ENCODE results near the gene HCRT. TPM values are rescaled to one million over a fixed set of nuclear protein-coding genes. Genes with fewer than 3 reads are reported as not detected.
"Not testable (repeated sequence)": the region's sequence is repeated elsewhere in the genome, so short reads cannot be mapped to it uniquely, and the experiment has no call there.

HCRT gene
- total RNA-seq, 1 experiment from 2014 or later = not detected

GRCh38 chr17:42187833-42188232, 2.6 kb upstream of the HCRT start:
- no TSS peak for BruUV-seq (replicated peaks)
- Histone ChIP-seq H3K4me3 (ENCODE audit: low read length) (no peak overlapping the region), H3K4me2 (ENCODE audit: low read length) (no peak overlapping the region), H3K9ac (ENCODE audit: low read length) (no peak overlapping the region), H3K36me3 (ENCODE audit: low read depth, low read length) (no peaks in the 10 kb centered on the region), H3K27ac (ENCODE audit: low read length) (no peak overlapping the region), H4K20me1 (ENCODE audit: low read length) (no peaks in the 10 kb centered on the region), H3K79me2 (ENCODE audit: low read length) (no peaks in the 10 kb centered on the region), H3K4me1 (ENCODE audit: insufficient read depth, low read length) (no peaks in the 10 kb centered on the region), H3F3A (ENCODE audit: low read length, unreplicated experiment) (no peaks in the 10 kb centered on the region), H2AFZ (ENCODE audit: low read length) (no peak overlapping the region), H3K27me3 (ENCODE audit: low read length) (no peaks in the 10 kb centered on the region), H3K9me3 (ENCODE audit: low read length) (no peaks in the 10 kb centered on the region), H3K9me2 (replicated peaks; ENCODE audit: low read length) (no peaks in the 10 kb centered on the region)
- intact Hi-C loops (cut with micrococcal nuclease) = no loop called here
- no peak for ATAC-seq
- ChIA-PET CTCF (no interaction called here), POLR2A (ENCODE audit: unreplicated experiment) (no interaction called here)
- no peak for TF ChIP-seq EZH2phosphoT487 (IDR thresholded peaks at IDR 0.05; ENCODE audit: borderline replicate concordance, low read length)
- TF ChIP-seq, protein P1, sequence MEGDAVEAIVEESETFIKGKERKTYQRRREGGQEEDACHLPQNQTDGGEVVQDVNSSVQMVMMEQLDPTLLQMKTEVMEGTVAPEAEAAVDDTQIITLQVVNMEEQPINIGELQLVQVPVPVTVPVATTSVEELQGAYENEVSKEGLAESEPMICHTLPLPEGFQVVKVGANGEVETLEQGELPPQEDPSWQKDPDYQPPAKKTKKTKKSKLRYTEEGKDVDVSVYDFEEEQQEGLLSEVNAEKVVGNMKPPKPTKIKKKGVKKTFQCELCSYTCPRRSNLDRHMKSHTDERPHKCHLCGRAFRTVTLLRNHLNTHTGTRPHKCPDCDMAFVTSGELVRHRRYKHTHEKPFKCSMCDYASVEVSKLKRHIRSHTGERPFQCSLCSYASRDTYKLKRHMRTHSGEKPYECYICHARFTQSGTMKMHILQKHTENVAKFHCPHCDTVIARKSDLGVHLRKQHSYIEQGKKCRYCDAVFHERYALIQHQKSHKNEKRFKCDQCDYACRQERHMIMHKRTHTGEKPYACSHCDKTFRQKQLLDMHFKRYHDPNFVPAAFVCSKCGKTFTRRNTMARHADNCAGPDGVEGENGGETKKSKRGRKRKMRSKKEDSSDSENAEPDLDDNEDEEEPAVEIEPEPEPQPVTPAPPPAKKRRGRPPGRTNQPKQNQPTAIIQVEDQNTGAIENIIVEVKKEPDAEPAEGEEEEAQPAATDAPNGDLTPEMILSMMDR (conservative IDR thresholded peaks at IDR 0.05; ENCODE audit: low read depth, low read length) = no peak
- TF ChIP-seq EZH2 (IDR thresholded peaks at IDR 0.05; ENCODE audit: low read length, unreplicated experiment) = no peak
- no peak for DNase-seq

DNA sequence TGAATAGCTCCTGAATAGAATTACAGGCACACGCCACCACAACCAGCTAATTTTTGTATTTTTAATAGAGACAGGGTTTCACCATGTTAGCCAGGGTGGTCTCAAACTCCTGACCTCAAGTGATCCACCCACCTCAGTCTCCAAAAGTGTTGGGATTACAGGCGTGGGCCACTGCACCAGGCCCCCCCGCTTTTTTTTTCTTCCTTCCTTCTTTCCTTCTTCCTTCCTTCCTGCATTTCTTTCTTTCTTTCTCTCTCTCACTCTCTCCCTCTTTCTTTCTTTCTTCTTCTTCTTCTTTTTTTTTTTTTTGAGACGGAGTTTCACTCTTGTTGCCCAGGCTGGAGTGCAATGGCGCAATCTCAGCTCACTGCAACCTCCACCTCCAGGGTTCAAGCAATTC, 939 bp upstream of the HCRT start:
- intact Hi-C loops (cut with micrococcal nuclease); H3K9ac ChIP-seq (ENCODE audit: low read length); DNase-seq; CTCF ChIA-PET; H3K9me2 ChIP-seq (replicated peaks; ENCODE audit: low read length); BruUV-seq (replicated peaks); H4K20me1 ChIP-seq (ENCODE audit: low read length); H3K4me1 ChIP-seq (ENCODE audit: insufficient read depth, low read length); ATAC-seq; H3K4me3 ChIP-seq (ENCODE audit: low read length); H3K27me3 ChIP-seq (ENCODE audit: low read length); H3K79me2 ChIP-seq (ENCODE audit: low read length); H3K36me3 ChIP-seq (ENCODE audit: low read depth, low read length); POLR2A ChIA-PET (ENCODE audit: unreplicated experiment); H3F3A ChIP-seq (ENCODE audit: low read length, unreplicated experiment); H3K27ac ChIP-seq (ENCODE audit: low read length); H3K9me3 ChIP-seq (ENCODE audit: low read length); H2AFZ ChIP-seq (ENCODE audit: low read length); H3K4me2 ChIP-seq (ENCODE audit: low read length): not testable (repeated sequence)

DNA sequence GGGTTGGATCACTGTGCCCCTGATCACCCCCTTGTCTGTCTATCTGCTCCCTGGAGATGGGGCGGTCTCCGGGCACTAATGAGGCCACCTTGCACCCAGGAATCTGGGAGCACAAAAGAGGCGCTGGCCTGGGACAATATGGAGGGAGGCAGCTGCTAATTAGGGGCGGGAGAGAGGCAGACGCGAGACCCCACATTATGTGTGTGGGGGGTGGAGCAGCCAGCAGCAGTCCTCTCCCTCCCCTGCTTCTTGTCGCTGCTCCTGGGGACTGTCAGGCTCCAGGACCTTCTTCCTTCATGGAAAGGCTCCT, 324 bp upstream of the HCRT start:
- no peaks in the 10 kb centered on the region for H3K27me3 ChIP-seq (ENCODE audit: low read length)
- H3K4me1 ChIP-seq (ENCODE audit: insufficient read depth, low read length) = no peaks in the 10 kb centered on the region
- H4K20me1 ChIP-seq (ENCODE audit: low read length) = no peaks in the 10 kb centered on the region
- no peak overlapping the region for H2AFZ ChIP-seq (ENCODE audit: low read length)
- no peak overlapping the region for H3K4me3 ChIP-seq (ENCODE audit: low read length)
- no peaks in the 10 kb centered on the region for H3F3A ChIP-seq (ENCODE audit: low read length, unreplicated experiment)
- ATAC-seq (no peak), DNase-seq (no peak)
- no TSS peak for BruUV-seq (replicated peaks)
- no peak overlapping the region for H3K27ac ChIP-seq (ENCODE audit: low read length)
- H3K9me3 ChIP-seq (ENCODE audit: low read length) = no peaks in the 10 kb centered on the region
- H3K9me2 ChIP-seq (replicated peaks; ENCODE audit: low read length) = no peaks in the 10 kb centered on the region
- no peaks in the 10 kb centered on the region for H3K79me2 ChIP-seq (ENCODE audit: low read length)
- POLR2A ChIA-PET (ENCODE audit: unreplicated experiment) = no interaction called here
- intact Hi-C loops (cut with micrococcal nuclease) = no loop called here
- TF ChIP-seq, protein P1 (conservative IDR thresholded peaks at IDR 0.05; ENCODE audit: low read depth, low read length) = no peak
- TF ChIP-seq EZH2 (IDR thresholded peaks at IDR 0.05; ENCODE audit: low read length, unreplicated experiment) (no peak), EZH2phosphoT487 (IDR thresholded peaks at IDR 0.05; ENCODE audit: borderline replicate concordance, low read length) (no peak)
- no peak overlapping the region for H3K4me2 ChIP-seq (ENCODE audit: low read length)
- H3K36me3 ChIP-seq (ENCODE audit: low read depth, low read length) = no peaks in the 10 kb centered on the region
- CTCF ChIA-PET = no interaction called here
- H3K9ac ChIP-seq (ENCODE audit: low read length) = no peak overlapping the region
